ENCODE data around the gene GPR45.

GRCh38 chr2:105249181-105249580 lies 7.6 kb downstream of the GPR45 start:
- TF ChIP-seq CTCF (IDR thresholded peaks at IDR 0.05) = no peak
- no peak for TF ChIP-seq POLR2A (IDR thresholded peaks at IDR 0.05)
